GM18951 (cell line): Measurements from ENCODE around the gene IGBP1.
"Not testable (repeated sequence)": the region's sequence is repeated elsewhere in the genome, so short reads cannot be mapped to it uniquely, and the experiment has no call there.

Experiments used
- POLR2A ChIP-seq: IDR thresholded peaks from 4 replicates; pipeline ENCODE4 v1.6.1; 2011; ENCODE audit warnings: mild to moderate bottlenecking; ENCODE audit not compliant: insufficient read length, insufficient read depth; ENCODE audit errors: extremely low read depth
- in situ Hi-C: fragments of 300-500 bp; cut with MboI; formaldehyde crosslinking; loops from one replicate; pipeline ENCODE4 v1.12.0; 2022; ENCODE audit warnings: low sequenced_read_pairs, mixed read lengths, inconsistent platforms; ENCODE audit not compliant: unreplicated experiment

IGBP1 gene

DNA sequence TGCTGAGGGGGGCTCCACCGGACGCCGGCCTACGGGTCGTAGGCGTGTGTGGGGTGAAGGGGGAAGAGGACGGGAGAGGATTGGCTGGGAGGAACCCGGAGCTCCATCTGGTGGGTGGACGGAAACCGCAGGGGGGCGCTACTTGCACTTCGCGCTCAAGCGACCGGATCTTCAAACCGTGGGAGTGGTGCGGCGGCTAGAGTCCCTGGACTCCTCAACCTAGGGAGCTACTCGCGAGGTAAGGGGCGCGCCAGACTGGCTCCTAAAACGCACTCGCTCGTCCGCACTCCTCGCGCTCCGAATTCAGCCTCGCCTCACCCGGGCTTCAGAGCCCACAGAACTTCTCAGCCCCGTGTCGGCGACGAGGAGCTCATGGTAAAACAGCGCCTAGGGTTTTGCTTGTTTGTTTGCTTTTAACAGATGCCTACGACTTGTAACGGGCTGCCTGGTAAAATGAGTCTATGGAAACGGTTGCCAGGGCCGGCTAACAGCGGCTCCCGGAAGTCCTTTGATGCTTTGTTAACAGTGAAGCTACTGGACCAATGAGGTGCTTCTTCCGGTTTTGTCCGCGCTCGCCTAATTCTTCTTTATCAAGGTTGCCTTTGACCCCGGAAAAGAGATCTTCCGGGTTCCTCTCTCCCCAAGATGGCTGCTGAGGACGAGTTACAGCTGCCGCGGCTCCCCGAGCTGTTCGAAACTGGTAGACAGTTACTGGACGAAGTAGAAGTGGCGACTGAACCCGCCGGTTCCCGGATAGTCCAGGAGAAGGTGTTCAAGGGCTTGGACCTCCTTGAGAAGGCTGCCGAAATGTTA is at the start of gene IGBP1:
TSS of gene IGBP1 (plus strand) at position 145 of the 813 bp plus-strand sequence. CDS start at position 646, 501 bp downstream.
- TF ChIP-seq POLR2A: peak; percentile 55
- in situ Hi-C loops: no loop called here

DNA sequence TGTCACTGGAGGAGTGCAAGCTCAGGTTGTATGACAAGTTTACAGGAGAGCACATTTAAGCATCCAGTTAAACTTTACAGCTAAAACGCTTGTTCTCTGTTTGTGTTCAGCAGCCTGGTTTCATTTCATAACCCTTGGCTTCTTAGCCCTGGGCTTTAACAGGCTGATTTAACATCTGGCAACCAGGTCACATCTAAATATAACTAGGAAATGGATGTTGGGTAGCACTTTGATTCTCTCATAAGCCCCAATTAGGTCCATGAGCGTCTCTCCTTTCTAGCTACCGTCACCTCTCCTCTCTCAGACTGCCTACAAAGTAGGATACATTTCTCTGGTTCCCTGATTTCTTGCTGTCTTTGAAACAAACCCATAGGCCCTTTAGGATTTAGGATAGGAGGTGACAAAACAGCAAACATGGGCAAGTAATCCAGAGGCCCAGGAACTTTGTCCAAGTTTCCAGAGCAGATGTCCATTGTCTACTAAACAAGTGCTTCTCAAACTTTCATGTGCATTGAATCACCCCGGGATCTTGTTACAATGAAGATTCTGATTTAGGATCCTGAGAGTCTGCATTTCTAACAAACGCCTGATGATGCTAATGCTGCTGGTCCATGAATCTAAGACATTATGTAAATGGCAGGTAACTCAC is 48.5 kb upstream of the IGBP1 start:
- no peak for TF ChIP-seq POLR2A
- in situ Hi-C loops: loop anchor here (25.0 kb wide), 1 partner anchor 547 kb away; no protein-coding TSS in a partner anchor

DNA sequence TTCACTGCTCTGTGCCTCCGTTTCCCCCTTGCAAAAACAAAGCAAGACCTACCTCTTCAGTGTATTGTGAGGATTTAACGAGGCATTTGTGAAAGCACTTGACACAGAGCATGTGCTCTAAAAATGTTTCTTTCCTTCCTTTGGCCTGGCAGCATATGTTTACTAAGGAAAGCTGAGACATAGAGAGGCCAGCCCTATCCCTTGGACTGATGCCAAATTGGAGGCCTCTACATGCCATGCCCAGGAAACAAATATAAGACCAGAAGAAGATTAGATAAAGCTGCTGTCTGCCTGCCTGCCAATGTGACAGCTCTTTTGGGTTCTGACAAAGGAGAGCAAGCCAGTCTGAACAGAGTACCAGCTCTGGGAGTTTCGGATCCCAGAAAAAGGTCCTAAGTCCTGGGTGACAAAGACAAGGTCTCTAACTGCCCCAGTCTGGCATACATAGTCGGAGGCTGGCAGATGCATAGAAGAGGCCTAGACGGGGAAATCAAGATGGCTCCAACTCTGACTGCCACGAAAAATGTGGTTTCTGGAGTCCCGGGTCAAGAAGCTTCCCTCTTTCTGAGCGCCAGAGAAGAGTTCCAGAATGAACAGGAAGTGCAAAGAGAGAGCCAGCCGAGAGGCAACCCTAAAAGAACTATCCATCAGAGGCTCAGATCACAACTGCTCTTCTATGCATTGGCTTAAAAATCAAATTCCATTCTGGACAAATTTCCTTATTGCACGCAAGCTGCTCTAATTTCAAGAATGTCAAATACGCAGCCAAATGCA is 45.2 kb upstream of the IGBP1 start:
- in situ Hi-C loops: loop anchor here (25.0 kb wide), 1 partner anchor 551 kb away; no protein-coding TSS in a partner anchor
- TF ChIP-seq POLR2A: no peak

- in situ Hi-C loops: loop anchor here (25.0 kb wide), 1 partner anchor 551 kb away; no protein-coding TSS in a partner anchor
- TF ChIP-seq POLR2A: no peak
Measured at GRCh38 chrX:70088751-70089150, 44.5 kb upstream of the IGBP1 start.

DNA sequence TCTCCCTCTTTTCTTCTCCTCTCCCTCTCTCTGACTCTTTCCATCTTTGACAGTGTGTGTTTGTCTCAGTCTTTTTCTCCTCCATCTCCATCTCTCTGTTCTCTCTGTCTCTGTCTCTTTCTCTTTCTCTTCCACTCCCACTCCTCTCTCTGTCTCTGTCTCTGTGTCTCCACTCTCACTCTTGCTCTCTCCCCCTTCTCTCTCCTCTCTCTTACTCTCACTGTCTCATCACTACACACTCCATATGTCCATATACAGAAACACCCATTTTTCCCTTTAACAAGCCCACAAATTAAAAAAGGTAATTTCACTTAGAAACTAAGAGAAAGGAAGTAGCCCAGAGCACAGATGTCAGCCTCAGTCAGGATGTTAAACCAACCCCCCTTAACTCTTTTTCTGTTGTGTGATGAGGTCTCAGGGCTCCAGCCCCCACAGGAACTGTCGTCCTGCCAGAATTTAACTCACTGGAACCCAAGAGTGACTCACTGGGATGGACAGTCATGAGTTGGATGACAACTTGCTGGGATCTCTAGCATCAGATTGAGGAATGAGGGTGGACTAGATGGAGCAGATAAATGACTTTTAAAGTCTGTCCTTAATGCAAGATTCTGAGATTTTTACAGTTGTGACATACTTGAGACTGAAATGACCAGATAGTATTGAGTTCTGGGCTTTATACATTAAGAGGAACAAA is 43.5 kb upstream of the IGBP1 start:
- no peak for TF ChIP-seq POLR2A
- in situ Hi-C loops: loop anchor here (25.0 kb wide), 1 partner anchor 552 kb away; no protein-coding TSS in a partner anchor

GRCh38 chrX:70092247-70092646 is 41.0 kb upstream of the IGBP1 start:
- TF ChIP-seq POLR2A: no peak
- in situ Hi-C loops: loop anchor here (25.0 kb wide), 1 partner anchor 555 kb away; no protein-coding TSS in a partner anchor

DNA sequence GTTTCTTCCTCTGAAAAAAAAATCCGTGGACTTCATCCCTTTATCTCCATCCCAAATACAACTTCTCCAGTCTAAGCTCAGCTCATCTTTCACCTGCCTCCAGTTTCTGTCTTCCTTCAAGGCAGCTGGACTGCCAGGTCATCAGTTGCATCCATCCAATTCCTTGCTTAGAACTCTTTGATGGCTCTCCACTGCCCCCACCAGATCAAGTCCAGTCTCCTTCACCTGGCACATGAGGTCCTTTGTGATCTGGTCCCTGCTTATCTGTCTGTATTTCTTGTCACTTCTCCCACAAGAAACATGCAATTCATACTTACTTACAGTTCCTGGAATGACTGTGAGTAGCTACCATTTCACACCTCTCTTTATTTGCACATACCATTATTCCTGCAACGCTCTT is 37.2 kb upstream of the IGBP1 start:
- in situ Hi-C loops: loop anchor here (25.0 kb wide), 1 partner anchor 559 kb away; no protein-coding TSS in a partner anchor
- TF ChIP-seq POLR2A: no peak

GRCh38 chrX:70105229-70105628 is 28.0 kb upstream of the IGBP1 start:
- in situ Hi-C loops: no loop called here
- no peak for TF ChIP-seq POLR2A

DNA sequence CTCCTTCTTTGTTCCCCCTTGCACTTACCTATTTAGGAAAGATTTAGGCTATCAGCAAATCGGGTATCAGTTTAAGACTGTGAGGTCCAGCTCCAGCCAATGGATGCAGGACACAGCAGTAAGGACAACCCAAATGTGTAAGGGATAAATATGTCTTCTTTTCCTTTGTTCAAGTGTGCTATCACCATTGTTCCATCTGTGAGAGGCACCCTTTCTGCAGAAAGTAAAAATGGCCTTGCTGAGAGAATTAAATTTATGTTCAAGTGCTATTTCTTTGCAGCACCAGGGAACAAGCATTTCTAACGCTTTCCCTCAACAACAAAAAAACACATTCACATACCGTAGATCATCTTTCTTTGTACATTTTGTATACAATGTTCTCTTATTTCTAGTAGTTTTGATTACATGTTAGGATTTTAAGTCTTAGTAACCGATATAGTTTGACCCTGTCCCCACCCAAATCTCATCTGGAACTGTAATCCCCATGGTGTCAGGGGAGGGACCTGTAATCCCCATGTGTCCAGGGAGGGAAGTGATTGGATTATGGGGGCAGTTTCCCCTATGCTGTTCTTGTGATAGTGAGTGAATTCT is 21.7 kb upstream of the IGBP1 start:
- in situ Hi-C loops: not testable (repeated sequence)

- in situ Hi-C loops: no loop called here
- no peak for TF ChIP-seq POLR2A
Measured at GRCh38 chrX:70117738-70118137, 15.5 kb upstream of the IGBP1 start.

DNA sequence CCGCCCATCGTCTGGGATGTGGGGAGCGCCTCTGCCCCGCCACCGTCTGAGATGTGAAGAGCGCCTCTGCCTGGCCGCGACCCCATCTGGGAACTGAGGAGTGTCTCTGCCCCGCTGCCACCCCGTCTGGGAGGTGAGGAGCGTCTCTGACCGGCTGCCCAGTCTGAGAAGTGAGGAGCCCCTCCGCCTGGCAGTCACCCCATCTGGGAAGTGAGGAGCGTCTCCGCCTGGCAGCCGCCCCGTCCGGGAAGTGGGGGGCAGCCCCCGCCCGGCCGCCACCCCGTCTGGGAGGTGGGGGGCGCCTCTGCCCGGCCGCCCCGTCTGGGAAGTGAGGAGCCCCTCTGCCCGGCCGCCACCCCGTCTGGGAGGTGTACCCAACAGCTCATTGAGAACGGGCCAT is 10.2 kb upstream of the IGBP1 start:
- in situ Hi-C loops: not testable (repeated sequence)

DNA sequence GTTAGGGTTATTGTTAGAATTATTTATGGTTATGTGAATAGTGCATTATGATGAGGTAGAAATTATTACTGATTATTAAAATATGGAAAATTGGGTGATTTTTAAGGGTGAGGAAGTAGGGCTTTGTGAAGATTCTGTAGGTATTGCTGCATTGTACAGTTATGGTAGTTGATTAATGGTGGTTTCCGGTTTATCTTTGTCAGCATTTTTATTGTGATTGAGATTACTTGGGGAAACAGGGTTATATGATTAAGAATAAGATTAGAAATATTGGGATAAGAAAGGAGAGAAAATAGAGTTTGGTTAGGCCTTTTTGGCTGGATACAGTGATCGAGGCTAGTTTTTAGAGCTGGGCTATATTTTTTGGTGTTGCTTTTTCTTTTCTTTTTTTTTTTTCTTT is 8.6 kb upstream of the IGBP1 start:
- in situ Hi-C loops: no loop called here
- TF ChIP-seq POLR2A: no peak
